HS-5 (cell line): ENCODE measurements around the gene HOXC12.

Experiments
- DNase-seq: peaks from one replicate; pipeline ENCODE4 v3.0.0-alpha.2; 2012; ENCODE audit warnings: low read depth

HOXC12 gene

DNA sequence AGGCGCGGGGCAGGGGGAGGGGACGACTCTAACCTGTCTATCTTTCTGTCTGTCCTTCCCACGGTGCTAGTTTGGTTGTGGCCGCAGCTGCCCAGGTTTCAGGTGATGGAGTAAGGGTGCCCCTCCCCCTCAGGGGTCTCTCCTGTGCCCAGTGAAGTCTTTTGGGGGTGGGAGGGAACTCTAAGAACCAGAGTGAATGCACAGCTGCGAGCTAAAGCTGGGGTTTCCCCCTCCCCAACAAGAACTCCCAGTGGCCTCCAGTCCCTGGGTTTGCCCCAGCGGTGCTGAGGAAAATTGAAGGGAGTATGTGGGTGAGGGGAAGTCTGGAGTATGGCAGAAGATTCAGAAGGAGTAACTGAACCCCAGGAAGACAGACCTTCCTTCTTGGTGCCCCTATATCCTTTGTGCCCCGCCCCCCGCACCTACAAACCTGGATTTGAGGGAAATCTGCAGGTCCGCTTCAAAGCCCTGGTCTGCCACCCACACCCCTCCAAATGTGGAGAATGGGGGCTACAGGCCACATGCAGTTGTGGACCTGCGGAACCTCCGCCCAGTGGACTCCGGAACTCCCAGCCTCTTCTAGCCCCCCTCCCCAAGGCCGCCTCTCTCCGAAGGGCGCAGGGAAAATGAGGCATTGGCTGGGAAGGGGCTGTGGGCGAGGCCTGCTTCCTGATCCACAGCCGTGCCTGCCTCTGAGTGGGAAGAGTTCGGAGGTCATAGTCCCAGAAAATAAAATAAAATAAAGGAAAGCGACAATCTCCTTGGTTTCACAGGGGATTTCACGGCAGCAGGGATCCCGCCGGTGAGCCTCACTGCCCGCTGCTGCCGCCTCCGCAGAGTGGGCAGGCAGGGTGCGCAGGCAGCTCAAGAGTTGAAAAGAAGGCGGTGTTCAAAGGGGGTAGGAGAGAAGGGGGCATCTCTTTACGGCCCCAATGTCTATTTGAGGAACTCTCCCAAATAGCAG is 41.8 kb downstream of the HOXC12 start:
- no peak for DNase-seq

DNA sequence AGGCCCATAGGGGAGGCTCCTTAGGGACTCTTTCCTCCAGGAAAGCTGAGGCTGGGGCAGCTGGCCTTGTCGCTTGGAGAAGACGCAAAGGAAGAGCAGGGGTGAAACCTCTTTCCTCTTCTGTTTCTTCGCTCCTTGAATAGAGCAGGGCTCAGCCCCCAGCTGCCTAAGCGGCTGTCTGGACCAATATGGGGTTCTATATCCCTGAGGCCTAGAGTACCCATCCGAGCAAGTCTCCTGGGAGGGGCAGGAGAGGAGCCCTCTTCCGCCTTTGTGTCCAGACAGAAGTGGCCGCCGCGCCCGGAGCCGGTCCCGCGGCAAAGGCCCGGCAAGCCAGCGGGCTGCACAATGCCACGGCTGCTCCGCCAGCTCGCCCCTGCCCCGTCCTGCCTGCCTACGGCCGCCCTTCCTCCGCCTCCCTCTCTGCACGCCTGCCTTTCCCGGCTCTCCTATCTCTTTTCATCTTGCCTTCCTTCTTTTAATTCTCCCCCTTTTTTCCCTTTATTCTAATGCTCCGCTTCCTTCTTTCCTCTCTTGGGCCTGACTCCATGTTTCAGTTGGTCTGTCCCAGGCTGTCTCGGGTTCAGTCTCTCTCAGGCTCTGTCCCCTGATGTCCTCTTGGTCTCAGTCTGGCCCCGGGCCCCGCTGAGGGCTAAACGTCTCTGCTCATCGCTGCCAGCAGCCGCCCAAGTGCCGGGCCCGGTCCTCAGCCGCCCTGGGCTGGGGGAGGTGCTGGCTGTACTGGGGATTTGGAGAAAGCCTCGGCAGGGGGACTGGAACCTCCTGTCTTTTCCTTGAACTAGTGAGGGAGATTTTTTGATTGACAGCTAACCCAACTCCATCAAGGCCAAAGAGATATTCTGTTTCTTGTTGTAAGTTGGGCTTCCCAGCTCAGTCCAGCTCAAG is 42.8 kb downstream of the HOXC12 start:
- DNase-seq: no peak

DNA sequence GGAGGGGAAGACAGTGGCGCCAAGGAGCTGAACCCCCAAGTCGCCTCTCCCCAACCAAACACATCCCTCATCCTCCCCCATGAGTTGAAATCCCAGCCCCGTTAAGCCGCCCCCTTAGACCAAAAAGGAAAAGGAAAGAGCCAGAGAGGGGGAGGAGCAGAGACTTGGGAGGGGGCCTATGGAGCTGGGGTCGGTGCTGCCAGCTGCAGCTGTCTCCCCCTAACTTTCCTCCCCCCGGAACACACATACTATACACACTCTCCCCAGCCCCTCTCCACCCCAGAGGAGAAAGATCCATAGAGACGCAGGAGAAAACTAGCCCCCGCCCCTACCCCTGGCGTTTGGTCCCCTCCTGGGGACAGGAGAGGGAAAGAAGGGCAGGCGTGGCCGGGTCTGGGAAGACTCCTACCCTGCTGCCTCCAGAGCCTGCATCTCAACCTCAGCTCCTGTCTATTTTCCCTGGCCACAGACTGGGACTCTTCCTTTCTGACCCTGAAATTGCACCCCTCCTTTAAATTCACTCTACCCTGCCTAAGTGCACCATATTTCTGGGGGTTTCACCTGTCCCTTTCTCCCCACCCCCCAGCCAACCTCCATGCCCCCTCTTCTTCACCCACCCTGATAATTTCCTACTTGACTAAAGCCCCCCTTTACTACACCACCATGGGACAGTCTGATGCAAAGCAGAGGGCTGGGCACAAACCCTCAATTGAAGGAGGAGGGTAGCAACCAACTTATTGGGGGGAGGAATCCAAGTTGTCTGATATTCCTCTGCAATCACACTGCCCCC is 43.6 kb downstream of the HOXC12 start:
- no peak for DNase-seq

DNA sequence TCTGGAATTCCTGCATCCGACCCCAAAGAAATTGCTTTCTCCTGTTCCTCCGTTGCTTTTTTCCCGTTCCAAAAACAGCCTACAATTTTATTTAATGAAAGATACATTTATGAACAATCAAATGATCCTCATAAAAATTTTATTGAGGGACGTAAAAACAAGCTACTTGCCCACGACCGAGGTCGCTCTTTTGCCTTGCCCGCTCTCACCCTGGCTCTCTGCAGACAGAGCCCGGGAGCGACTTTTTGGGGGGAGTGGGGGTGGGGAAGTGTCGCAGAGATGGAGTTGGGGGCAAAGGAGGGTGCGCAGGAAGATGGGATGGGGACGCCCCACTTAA is 44.2 kb downstream of the HOXC12 start:
- no peak for DNase-seq

DNA sequence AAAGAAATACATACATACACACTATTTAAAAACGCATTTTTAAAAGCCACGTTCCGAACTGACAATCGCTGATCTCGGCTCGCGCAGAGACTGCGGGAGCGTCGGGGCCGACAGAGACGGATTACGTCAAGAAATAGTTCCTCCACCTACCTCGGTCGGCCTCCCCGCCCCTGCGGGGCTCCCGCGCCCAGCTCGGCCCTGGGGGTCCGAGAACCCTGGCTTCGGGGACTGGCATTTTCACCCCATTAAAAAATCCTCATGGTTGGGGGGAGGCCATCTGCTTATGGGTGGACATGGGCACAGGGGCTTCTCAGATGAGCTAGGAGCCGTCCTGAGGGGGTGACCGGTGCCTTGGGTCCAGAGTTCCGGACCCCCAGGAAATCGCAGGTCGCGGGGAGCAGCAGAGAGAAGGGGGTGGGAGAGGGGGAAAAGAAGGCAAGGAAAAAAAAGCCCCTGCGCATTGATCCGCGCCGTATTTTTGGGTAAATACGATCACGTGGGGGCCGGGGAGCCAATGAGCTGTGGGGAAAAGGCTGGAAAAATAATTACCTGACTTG is 44.9 kb downstream of the HOXC12 start:
- peak; percentile 78 for DNase-seq

DNA sequence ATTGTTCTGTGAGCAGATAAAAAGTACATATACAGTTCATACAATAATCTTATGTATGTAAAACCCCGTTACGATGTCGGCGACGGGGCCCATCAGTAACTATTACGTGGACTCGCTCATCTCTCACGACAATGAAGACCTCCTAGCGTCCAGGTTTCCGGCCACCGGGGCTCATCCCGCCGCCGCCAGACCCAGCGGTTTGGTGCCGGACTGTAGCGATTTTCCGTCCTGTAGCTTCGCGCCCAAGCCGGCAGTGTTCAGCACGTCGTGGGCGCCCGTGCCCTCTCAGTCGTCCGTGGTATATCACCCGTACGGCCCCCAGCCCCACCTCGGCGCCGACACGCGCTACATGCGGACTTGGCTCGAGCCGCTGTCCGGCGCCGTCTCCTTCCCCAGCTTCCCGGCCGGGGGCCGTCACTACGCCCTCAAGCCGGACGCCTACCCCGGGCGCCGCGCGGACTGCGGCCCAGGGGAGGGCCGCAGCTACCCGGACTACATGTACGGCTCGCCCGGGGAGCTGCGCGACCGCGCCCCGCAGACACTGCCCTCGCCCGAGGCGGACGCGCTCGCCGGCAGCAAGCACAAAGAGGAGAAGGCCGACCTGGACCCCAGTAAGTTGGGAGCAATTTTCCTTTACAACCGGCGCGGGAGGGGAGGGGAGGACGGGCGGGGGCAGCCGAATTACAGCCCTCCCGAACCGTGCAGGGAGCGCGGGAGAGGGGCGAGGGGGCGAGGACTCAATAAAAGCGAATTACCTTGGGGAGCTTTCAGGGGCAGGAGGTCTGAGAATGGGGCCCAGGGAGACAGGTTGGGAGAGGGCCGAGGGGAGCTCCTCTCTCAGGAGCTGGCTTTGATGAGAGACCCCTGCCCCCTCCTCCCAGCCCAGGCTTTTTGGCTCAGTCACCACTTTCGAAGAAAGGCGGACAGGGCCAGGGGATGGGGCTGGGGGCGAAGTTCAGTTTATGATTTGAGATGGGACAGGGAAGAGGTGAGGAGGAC is 45.7 kb downstream of the HOXC12 start, which contains the start of gene HOXC9:
Gene HOXC9, plus strand, starts transcription at position 46 of the 999 bp plus-strand sequence. Its CDS starts 28 bp downstream, at position 74.
- no peak for DNase-seq

DNA sequence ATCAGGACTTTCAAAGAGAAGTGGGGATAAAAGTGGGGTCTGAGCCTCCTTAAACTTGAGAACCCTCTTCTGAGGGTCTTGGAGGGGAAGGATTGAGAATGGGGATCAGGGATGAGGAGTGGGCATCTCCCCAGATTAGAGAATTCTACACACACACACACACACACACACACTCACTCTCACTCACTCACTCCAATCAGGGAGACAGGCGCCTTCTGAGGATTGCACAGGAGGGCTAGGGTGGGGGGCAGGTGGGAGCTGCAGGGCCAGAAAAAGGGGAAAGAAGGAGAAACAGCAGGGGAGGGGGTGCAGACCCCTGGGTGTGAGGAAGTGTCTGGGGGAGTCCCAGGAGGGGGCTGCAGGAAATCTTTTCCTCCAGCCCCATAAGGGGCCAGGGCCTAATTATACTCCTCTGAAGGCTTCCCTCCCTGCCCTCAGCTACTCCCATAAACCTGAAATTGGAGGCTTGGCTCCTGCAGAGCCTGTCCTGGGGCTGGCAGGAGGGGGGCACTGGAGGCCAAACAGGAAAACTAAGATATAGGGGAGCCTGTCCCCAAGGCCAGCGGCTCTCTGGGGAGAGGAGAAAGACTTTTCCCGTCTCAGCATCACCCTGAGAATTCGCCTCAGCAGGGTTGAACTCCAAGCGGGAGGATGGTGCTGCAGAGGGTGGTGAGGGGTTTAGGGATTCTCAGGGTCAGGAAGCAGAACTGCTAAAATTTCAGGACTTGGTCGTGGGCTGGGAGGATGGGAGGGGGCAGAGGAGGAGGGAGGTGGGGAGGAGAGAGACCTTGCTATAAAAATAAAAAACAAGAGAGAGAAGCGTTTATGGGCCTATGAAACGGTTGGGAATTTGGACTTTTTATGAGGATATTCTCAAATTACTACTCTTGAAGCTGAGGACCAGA is 46.8 kb downstream of the HOXC12 start:
- no peak for DNase-seq

DNA sequence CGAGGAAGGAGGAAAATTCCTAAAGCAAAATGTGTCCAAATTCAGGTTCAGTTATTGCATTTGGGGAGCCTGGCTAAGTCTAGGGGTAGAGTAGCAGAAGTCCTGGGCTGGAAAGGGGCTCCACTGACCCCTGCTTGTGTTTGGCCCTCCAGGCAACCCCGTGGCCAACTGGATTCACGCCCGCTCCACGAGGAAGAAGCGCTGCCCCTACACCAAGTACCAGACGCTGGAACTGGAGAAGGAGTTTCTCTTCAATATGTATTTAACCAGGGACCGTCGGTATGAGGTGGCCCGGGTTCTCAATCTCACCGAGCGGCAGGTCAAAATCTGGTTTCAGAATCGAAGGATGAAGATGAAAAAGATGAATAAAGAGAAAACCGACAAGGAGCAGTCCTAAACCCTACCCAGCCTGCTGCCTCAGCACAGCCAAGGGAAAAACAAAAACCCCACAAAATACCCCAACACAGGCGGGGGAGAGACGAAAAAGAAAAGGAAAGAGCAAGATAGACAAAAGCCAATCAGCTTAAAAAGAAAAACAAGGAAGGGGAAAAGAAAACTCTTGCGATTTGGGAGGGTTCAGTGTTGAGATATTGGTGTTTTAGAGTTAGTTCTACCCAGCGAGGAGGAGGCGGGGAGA is 47.7 kb downstream of the HOXC12 start:
- no peak for DNase-seq

DNA sequence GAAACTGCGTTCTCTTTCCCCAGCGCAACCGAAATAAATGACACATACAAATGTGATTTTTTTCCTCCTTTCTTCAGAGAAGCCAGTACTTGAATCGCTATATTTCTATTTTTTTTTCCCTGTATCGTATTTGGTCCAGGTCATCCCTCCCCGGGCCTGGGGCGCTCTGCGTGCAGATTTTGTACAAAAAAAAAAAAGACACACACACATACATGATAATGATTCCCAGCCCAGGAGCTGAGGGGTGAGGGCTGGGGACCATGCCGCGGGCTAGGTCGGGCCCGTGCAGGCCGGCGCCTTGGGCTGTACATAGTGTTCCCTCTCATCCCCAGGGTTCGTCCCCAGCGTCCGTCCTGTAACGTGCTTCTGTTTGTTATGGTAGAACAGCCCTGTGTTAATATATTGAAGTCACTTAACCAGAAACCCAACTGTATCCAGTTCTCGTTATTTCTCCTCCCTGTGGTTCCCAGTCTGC is 48.2 kb downstream of the HOXC12 start:
- no peak for DNase-seq

DNA sequence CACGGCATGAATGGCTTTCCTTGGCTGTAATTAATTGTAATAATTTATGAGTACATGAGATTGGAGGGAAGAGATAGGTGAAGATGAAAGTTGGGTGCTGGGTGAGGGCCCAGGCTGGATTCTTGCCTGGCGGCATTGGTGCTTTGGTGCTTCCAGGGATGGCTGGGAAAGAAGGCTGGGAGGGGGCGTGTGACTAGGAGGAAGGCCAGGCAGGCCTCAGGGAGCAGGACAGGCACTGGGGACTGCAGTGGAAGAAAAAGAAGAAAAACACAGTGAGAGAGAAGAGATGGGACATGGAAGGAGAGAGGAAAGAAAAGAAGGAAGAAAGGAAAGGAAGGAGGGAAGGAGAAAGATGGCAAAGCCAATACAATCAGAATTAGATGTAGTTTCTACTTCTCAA is 48.9 kb downstream of the HOXC12 start:
- DNase-seq: no peak

DNA sequence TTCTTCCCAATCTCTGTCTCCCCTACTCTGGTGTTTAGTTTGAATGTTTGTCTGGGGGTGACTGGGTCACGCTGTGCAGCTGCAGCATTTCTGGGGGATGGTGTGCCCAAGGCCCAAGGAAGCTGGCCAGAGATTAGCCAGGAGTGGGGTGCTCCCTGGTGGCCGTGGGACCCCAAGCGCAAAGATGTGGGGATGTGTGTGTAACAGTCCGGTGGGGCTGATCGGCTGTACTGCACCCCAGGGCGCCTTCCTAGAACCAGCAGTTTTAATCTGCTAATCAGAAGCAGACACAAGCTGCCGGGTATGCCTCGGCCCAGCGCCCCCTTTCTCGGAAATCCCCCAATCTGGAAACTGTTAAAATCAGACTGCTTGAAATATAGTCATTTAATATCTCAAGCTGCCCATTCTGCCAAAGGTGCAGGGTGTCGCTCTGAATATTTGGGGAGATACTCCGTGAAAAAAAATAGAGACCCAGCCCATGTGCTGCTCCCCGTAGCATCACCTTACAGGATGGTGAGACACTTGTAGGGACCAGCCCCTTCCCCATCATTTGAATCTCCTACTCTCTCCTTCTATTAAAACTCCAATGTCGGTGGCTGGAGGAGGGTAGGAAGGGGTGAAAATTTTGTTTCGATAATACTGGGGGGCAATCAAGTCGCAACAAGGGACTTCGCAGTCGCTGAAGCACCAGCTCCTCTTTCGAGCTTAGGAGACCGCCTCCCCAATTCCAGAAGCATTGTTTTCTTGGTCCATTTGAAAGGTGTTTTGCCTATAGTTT is 49.5 kb downstream of the HOXC12 start:
- no peak for DNase-seq

DNA sequence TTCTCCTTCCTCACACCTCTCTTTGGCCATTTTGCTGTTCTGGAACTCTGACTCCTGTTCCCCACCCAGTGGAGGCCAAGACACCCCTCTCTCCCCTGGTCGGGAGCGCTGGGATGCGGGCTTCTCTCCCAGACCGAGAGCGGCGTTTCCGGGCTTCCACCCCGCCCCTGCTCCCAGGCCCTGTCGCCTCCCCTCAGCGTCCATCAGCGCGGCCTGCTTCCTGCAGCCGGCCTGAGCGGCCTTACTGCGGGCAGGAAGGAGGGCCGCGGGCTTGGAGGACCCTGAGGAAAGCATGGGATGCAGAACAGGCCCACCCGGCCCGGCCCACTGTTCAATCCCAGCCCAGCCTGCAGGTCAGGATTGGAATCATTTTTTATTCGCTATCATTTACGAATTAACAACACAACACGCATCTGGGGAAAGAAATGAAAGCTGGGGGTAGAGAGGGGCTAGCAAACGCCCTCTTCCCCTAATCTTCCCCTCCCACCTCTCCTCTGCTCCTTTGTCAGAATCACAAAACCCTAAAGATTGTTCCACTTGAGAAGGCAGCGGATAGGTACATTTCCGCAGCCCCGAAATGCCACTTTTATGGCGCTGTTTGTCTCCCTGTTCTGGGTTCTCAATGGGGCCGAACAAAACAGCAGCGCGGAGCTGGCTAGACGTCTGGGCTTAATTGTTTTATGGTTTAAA is 50.3 kb downstream of the HOXC12 start:
- DNase-seq: no peak

DNA sequence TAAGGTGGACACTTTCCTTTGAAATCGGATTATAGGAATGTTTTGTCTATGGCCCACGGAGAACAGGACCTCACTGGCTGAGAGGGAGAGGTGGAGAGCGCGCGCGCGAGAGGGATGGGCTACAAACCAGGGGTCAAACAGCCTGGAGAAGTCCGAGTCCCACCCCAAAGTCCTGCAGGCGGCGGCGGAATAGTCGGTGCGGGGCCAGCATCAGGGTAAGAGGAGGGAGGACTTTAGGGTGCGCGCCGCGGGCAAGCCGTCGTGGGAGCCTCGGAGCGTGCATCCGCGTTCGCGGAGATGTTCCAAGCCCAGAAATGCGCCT is 50.8 kb downstream of the HOXC12 start:
- DNase-seq: no peak

DNA sequence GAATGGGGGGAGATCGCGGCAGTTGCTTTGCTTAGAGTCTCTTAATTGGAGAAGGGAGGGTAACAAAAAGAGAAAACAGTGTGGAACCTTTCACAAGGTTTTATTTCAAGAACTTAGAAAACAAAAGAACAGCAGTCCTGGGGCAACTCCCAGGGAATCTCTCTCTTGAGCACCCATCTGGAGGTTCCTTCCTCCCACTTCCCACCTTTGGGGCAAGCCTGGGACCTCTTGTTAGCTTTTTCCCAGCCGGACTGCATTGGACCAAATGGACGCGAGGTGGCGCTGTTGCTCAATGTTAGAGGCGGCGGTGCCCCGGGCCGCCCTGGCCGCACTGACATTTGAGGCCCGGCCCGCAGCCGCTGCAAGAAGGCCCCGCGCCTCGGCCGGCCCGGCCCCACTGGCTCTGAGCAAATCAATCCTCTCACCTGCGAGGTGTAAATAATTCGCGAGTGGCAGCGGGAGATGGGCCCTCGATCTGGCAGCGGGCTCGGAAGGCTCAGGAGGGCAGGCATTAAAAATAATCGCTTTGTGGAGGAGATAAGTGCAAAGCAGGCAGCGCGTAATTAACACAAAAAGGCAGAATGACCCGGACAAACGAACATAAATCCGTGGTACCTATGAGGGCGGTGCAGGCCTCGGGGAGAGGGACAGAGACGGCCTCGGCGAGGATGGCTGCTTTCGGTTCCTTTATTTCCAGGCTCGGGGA is 51.3 kb downstream of the HOXC12 start:
- DNase-seq: peak; percentile 74

DNA sequence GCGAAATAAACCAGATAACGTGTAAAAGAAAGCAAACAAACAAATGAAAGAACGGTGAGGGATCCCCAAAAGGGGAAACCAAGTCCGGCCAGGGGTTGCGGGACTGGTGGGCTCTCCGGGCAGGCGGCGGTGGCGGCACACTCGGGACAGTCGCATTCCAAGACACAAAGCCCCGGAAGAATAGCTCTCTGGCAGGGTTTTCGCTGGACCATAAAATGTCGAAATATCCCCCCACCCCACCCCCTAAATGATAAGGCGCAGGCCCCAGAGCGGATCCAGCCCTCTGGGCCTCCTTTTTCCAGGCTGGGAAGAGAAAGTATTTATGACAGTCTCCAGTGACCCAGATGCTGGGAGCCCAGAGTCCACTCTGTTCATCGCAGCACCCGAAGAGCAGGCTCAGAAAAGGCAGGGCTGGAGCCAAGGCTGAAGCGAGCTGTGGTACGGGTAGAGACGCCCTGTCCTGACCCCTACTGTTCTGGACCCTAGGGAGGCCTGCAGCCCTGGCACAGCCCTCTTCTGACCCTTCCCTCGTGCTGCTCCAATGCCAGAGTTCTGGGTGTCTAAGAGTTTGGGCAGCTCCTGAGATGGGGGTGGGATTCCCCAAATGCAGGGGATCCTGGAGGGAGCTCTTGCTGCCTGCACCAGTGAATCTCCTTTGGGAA is 52.0 kb downstream of the HOXC12 start:
- DNase-seq: no peak

DNA sequence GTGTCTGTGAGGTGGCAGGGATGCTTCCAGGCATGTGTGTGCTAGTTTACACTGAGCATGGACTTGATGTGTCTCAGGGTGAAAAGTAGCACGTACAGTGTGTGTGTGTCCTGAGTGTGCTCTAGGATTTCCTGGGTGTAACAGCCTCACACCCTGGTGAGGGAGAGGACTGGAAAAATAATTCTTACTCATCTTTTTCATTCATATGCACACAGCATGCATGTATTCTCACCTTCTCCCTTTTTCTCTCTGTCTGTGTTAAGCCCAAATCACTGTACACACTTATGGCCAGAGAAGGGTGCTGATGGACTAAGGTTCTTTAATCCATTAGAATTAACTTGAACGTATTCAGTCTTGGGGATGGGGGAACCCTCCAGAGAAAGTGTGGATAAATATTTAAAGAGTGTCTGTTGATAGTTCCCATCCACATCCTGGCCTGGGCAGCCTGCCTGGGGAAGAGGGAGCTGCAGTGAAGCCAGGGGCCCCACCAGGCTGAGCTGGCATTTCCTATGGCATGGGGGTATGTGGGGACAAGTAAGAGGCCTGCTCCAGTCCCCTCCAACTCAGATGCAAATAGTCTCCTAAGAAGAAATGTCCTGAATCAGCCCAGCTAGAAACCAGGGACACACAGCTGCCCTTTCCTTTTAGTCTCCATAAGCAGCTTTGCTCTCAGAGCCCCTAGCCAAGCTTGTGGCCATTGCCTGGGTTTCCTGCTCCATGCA is 53.0 kb downstream of the HOXC12 start:
- DNase-seq: no peak
